Adipose tissue (tissue), 3 donors: ENCODE measurements around the gene SERPINA6. TPM values are rescaled to one million over a fixed set of nuclear protein-coding genes. Genes with fewer than 3 reads are reported as not detected.
"Not testable (repeated sequence)": the region's sequence is repeated elsewhere in the genome, so short reads cannot be mapped to it uniquely, and the experiment has no call there.

Experiments
- H3K27ac ChIP-seq: one replicate; pipeline ENCODE4 v1.5.1; 2013; ENCODE audit warnings: low read depth, low read length
- WGBS, 3 donors: extraction: QIAGEN DNeasy Blood & Tissue Kit; methylation state at CpG; one replicate each; pipeline ENCODE4 v1.1.7; 2013; 5-methylcytosine and 5-hydroxymethylcytosine counted together
- polyA plus RNA-seq, 3 donors: library from polyadenylated mRNA; stranded (reverse); fragments of 200-250 nt; gene quantifications; one replicate each; pipeline ENCODE4 v1.2.3, GENCODE V29; 2013
- donor health status: healthy with polysubstance abuse.
- donor health status: Bipolar disorder and iron deficiency.
- donor health status: healthy.

The SERPINA6 gene
- polyA plus RNA-seq, 3 donors: 3.5 TPM; not detected in 2

- H3K27ac ChIP-seq: no peak overlapping the region
These were observed 33.4 kb upstream of the SERPINA6 start for GRCh38 chr14:94356379-94357056.

GRCh38 chr14:94355191-94355794 is 32.2 kb upstream of the SERPINA6 start:
- H3K27ac ChIP-seq: no peak overlapping the region
- WGBS, 3 donors: 11 to 22% (median 14%) methylated on average over 15 of the region's 15 CpGs

More at GRCh38 chr14:94356379-94357056, 33.4 kb upstream of the SERPINA6 start:
- WGBS, 3 donors: 79 to 88% (median 84%) methylated on average over 5 of the region's 5 CpGs

GRCh38 chr14:94354638-94355185 is 31.6 kb upstream of the SERPINA6 start:
- WGBS, 3 donors: 93 to 97% (median 96%) methylated on average over 3 of the region's 3 CpGs
- no peak overlapping the region for H3K27ac ChIP-seq

- H3K27ac ChIP-seq: not testable (repeated sequence)
- 91 to 98% (median 92%) methylated on average over 8 of the region's 8 CpGs for WGBS, 3 donors
These were observed 31.1 kb upstream of the SERPINA6 start for GRCh38 chr14:94354190-94354589.

- 78 to 86% (median 81%) methylated on average over 7 of the region's 7 CpGs for WGBS, 3 donors
- H3K27ac ChIP-seq: no peak overlapping the region
These were observed 26.1 kb upstream of the SERPINA6 start for GRCh38 chr14:94349276-94349675.

GRCh38 chr14:94348836-94349235 is 25.7 kb upstream of the SERPINA6 start:
- H3K27ac ChIP-seq: no peak overlapping the region

- no peak overlapping the region for H3K27ac ChIP-seq
- WGBS, 3 donors: 75 to 93% (median 87%) methylated on average over 5 of the region's 5 CpGs
These were observed 23.7 kb upstream of the SERPINA6 start for GRCh38 chr14:94346841-94347240.

GRCh38 chr14:94346065-94346786 is 23.1 kb upstream of the SERPINA6 start:
- WGBS, 3 donors: 66 to 74% (median 69%) methylated on average over 18 to 22 of the region's 24 CpGs
- H3K27ac ChIP-seq: not testable (repeated sequence)

GRCh38 chr14:94345344-94346064 is 22.4 kb upstream of the SERPINA6 start:
- no peak overlapping the region for H3K27ac ChIP-seq
- 66 to 80% (median 80%) methylated on average over 11 to 12 of the region's 12 CpGs for WGBS, 3 donors

- no peak overlapping the region for H3K27ac ChIP-seq
- WGBS, 3 donors: 65 to 71% (median 69%) methylated on average over 3 of the region's 3 CpGs
These were observed 21.3 kb upstream of the SERPINA6 start for GRCh38 chr14:94344389-94344788.

- 82 to 83% (median 82%) methylated on average over 8 of the region's 8 CpGs for WGBS, 3 donors
- no peak overlapping the region for H3K27ac ChIP-seq
These were observed 20.3 kb upstream of the SERPINA6 start for GRCh38 chr14:94343238-94344005.

- H3K27ac ChIP-seq: no peak overlapping the region
- WGBS, 3 donors: 39 to 47% (median 43%) methylated on average over 2 of the region's 2 CpGs
These were observed 19.3 kb upstream of the SERPINA6 start for GRCh38 chr14:94342334-94342934.

- H3K27ac ChIP-seq: no peak overlapping the region
- 41 to 57% (median 43%) methylated on average over 5 of the region's 5 CpGs for WGBS, 3 donors
These were observed 18.7 kb upstream of the SERPINA6 start for GRCh38 chr14:94341656-94342333.

- H3K27ac ChIP-seq: no peak overlapping the region
These were observed 17.4 kb upstream of the SERPINA6 start for GRCh38 chr14:94340533-94340932.

GRCh38 chr14:94338023-94338422 is 14.9 kb upstream of the SERPINA6 start:
- no peak overlapping the region for H3K27ac ChIP-seq
- WGBS, 3 donors: 75 to 86% (median 84%) methylated on average over 2 of the region's 2 CpGs

GRCh38 chr14:94337274-94337673 is 14.1 kb upstream of the SERPINA6 start:
- WGBS, 3 donors: 68 to 83% (median 72%) methylated on average over 6 of the region's 6 CpGs

GRCh38 chr14:94334872-94335271 is 11.7 kb upstream of the SERPINA6 start:
- WGBS, 3 donors: 51 to 69% (median 62%) methylated on average over 4 of the region's 4 CpGs
- no peak overlapping the region for H3K27ac ChIP-seq

More at GRCh38 chr14:94337274-94337673, 14.1 kb upstream of the SERPINA6 start:
- no peak overlapping the region for H3K27ac ChIP-seq
